Caco-2 (cell line): ENCODE data around the gene SGF29. TPM values are rescaled to one million over a fixed set of nuclear protein-coding genes. Genes with fewer than 3 reads are reported as not detected.

Experiments used
- BruUV-seq: library from RNA; stranded (reverse); fragments of 400-500 nt; replicated peaks from 2 replicates; lab custom pipeline; 2021; lab: Mats Ljungman, UMichigan
- CTCF ChIA-PET: fragments of 300-600 bp; sonication (Branson Sonifier 250); formaldehyde crosslinking; loops from one replicate; lab custom pipeline; 2022; ENCODE audit warnings: antibody characterized with exemption; lab: Charles Lee
- POLR2A ChIA-PET: fragments of 300-600 bp; sonication (Branson Sonifier 250); formaldehyde crosslinking; loops from one replicate; lab custom pipeline; 2022; ENCODE audit warnings: antibody characterized with exemption; lab: Charles Lee
- DNase-seq, 2 experiments: peaks; one replicate each; pipeline versions ENCODE4 v3.0.0 to v3.0.0-alpha.2; 2020 to 2022
- H3K27me3 ChIP-seq: replicated peaks from 2 replicates; pipeline ENCODE4 v1.6.0; 2011; ENCODE audit warnings: low read length; ENCODE audit not compliant: control insufficient read depth, insufficient read depth
- H3K36me3 ChIP-seq: 2 replicates; pipeline ENCODE4 v1.5.1; 2011; ENCODE audit warnings: low read length; ENCODE audit not compliant: control insufficient read depth, insufficient read depth
- H3K4me1 ChIP-seq: fragments of 250-450 bp; sonication (Bioruptor Pico); 2 replicates; pipeline ENCODE4 v1.5.1; 2020; ENCODE audit warnings: mild to moderate bottlenecking
- H3K4me3 ChIP-seq: 2 replicates; pipeline ENCODE4 v1.5.1; 2011; ENCODE audit warnings: low read depth, mild to moderate bottlenecking, control low read depth, low read length
- H3K9me3 ChIP-seq: fragments of 250-450 bp; sonication (Bioruptor Pico); 2 replicates; pipeline ENCODE4 v1.5.1; 2020; ENCODE audit warnings: mild to moderate bottlenecking, moderate library complexity
- H3K27ac Mint-ChIP-seq: one replicate; pipeline ENCODE4 v1.8.0; 2022; ENCODE audit warnings: mixed read lengths; ENCODE audit not compliant: unreplicated experiment
- H3K27me3 Mint-ChIP-seq: one replicate; pipeline ENCODE4 v1.8.0; 2022; ENCODE audit warnings: mixed read lengths; ENCODE audit not compliant: insufficient read depth, unreplicated experiment
- H3K36me3 Mint-ChIP-seq: one replicate; pipeline ENCODE4 v1.8.0; 2022; ENCODE audit warnings: mild to moderate bottlenecking, mixed read lengths; ENCODE audit not compliant: insufficient read depth, unreplicated experiment
- H3K4me1 Mint-ChIP-seq: one replicate; pipeline ENCODE4 v1.8.0; 2022; ENCODE audit warnings: low read depth, mixed read lengths; ENCODE audit not compliant: unreplicated experiment
- H3K4me3 Mint-ChIP-seq: one replicate; pipeline ENCODE4 v1.8.0; 2022; ENCODE audit warnings: mild to moderate bottlenecking, moderate library complexity, mixed read lengths; ENCODE audit not compliant: unreplicated experiment
- H3K9me3 Mint-ChIP-seq: one replicate; pipeline ENCODE4 v1.8.0; 2022; ENCODE audit warnings: mixed read lengths; ENCODE audit not compliant: unreplicated experiment
- CTCF ChIP-seq, 2 experiments: fragments of 200-600 bp in 1 of 2; IDR thresholded peaks; 1 replicate in 1 of 2; 2 replicates in 1 of 2; pipeline versions ENCODE4 v1.5.1 to v1.8.0; 2011 to 2022; ENCODE audit warnings: antibody characterized with exemption in 1 of 2, control low read depth in 1 of 2, inconsistent platforms in 1 of 2, low read depth in 1 of 2, low read length in 1 of 2, mild to moderate bottlenecking in 1 of 2, moderate library complexity in 1 of 2; ENCODE audit not compliant: insufficient read depth in 1 of 2, severe bottlenecking in 1 of 2, unreplicated experiment in 1 of 2
- intact Hi-C: fragments of 100-400 bp; cut with micrococcal nuclease; formaldehyde crosslinking; loops from one replicate; pipeline ENCODE4 v1.10.0; 2022; ENCODE audit not compliant: unreplicated experiment
- total RNA-seq: library from RNA; stranded (reverse); gene quantifications from 2 replicates; pipeline ENCODE4 v1.2.3, GENCODE V29; 2022

Gene SGF29
- total RNA-seq, 1 experiment from 2014 or later: 29.8 TPM

GRCh38 chr16:28505489-28506137 is 48.1 kb upstream of the SGF29 start:
- no peaks in the 10 kb centered on the region for H3K36me3 ChIP-seq
- Mint-ChIP-seq H3K4me1 (no peaks in the 10 kb centered on the region), H3K27ac (no peak overlapping the region), H3K27me3 (no peaks in the 10 kb centered on the region), H3K36me3 (no peaks in the 10 kb centered on the region), H3K9me3 (no peaks in the 10 kb centered on the region), H3K4me3 (no peak overlapping the region)
- ChIA-PET CTCF (no interaction called here), POLR2A (no interaction called here)
- H3K4me1 ChIP-seq: peaks cover 11% of the 10 kb centered on the region
- H3K4me3 ChIP-seq: no peak overlapping the region
- TF ChIP-seq CTCF (IDR thresholded peaks at IDR 0.05; ENCODE audit: insufficient read depth in 1 of 2, low read depth in 1 of 2, low read length in 1 of 2, severe bottlenecking in 1 of 2, unreplicated experiment in 1 of 2): no peak
- no peak for DNase-seq
- BruUV-seq: no TSS peak
- no peaks in the 10 kb centered on the region for H3K9me3 ChIP-seq
- H3K27me3 ChIP-seq: no peaks in the 10 kb centered on the region; the same call in 1 of the 2 replicates
- intact Hi-C loops: loop anchor here (2.0 kb wide), 1 partner anchor 15 kb away; no protein-coding TSS in a partner anchor

GRCh38 chr16:28511031-28511430 is 42.7 kb upstream of the SGF29 start:
- TF ChIP-seq CTCF (IDR thresholded peaks at IDR 0.05; ENCODE audit: insufficient read depth in 1 of 2, low read depth in 1 of 2, low read length in 1 of 2, severe bottlenecking in 1 of 2, unreplicated experiment in 1 of 2): no peak
- H3K4me3 Mint-ChIP-seq: no peak overlapping the region
- H3K36me3 ChIP-seq: no peaks in the 10 kb centered on the region
- H3K4me3 ChIP-seq: no peak overlapping the region
- no peaks in the 10 kb centered on the region for H3K27me3 Mint-ChIP-seq
- H3K9me3 ChIP-seq: no peaks in the 10 kb centered on the region
- no peaks in the 10 kb centered on the region for H3K36me3 Mint-ChIP-seq
- no peak overlapping the region for H3K27ac Mint-ChIP-seq
- no peaks in the 10 kb centered on the region for H3K9me3 Mint-ChIP-seq
- no peak for DNase-seq
- CTCF ChIA-PET: interaction anchor here (0.5 to 0.6 kb wide), 2 partner anchors 21 to 207 kb away, joined by 4 read pairs; no protein-coding TSS in a partner anchor
- no TSS peak for BruUV-seq
- H3K27me3 ChIP-seq: no peaks in the 10 kb centered on the region; the same call in 1 of the 2 replicates
- H3K4me1 ChIP-seq: peaks cover under 1% of the 10 kb centered on the region; the same call in 1 of the 2 replicates
- POLR2A ChIA-PET: no interaction called here
- H3K4me1 Mint-ChIP-seq: peaks cover 7% of the 10 kb centered on the region
- intact Hi-C loops: no loop called here

DNA sequence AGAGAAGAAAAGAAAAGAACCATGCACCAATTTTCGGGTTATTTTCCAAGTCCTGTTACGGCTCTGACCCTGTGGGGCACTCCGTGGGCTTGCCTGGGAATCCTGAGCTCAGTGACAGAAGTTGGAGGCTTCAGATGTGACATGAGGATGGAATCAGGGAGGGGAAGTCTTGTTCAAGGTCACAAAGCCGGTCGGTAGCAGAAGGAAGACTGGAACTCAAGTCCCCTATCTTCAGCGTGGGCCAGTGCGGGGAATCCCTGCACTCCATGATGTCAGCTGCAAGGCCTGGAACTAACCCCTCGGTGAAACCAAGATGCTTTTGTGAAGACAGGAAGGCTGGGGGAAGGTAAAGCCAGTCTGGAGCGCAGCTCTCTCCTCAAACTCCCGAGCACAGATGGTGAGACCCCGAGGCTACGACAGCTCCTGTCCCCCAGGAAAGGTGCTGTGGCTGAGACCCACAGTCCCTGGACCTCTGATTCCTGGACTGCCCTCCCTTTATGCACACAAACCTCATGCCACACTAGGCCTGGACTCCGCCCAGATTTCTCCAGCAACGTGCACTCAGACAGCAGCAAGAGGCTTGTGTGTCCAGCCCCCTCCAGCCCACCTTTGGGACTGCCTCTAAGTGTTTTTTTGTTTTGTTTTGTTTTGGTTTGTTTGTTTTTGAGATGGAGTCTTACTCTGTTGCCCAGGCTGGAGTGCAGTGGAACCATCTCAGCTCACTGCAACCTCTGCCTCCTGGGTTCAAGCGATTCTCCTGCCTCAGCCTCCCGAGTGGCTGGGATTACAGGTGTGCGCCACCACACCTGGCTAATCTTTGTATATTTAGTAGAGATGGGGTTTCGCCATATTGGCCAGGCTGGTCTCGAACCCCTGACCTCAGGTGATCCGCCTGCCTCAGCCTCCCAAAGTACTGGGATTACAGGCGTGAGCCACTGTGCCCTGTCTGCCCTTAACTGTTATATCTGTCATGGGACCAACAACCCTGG is 41.6 kb upstream of the SGF29 start:
- H3K27ac Mint-ChIP-seq: no peak overlapping the region
- intact Hi-C loops: no loop called here
- Histone ChIP-seq H3K36me3 (no peaks in the 10 kb centered on the region), H3K4me1 (no peaks in the 10 kb centered on the region), H3K9me3 (no peaks in the 10 kb centered on the region), H3K4me3 (no peak overlapping the region), H3K27me3 (no peaks in the 10 kb centered on the region; the same call in 1 of the 2 replicates)
- ChIA-PET CTCF (no interaction called here), POLR2A (no interaction called here)
- H3K4me1 Mint-ChIP-seq: peaks cover 7% of the 10 kb centered on the region
- BruUV-seq: no TSS peak
- no peaks in the 10 kb centered on the region for H3K27me3 Mint-ChIP-seq
- TF ChIP-seq CTCF (IDR thresholded peaks at IDR 0.05; ENCODE audit: insufficient read depth in 1 of 2, low read depth in 1 of 2, low read length in 1 of 2, severe bottlenecking in 1 of 2, unreplicated experiment in 1 of 2): no peak
- no peak for DNase-seq
- no peaks in the 10 kb centered on the region for H3K9me3 Mint-ChIP-seq
- H3K36me3 Mint-ChIP-seq: no peaks in the 10 kb centered on the region
- no peak overlapping the region for H3K4me3 Mint-ChIP-seq
